Lower leg skin (tissue), 4 donors: ENCODE data around the gene KRTAP10-1. TPM values are rescaled to one million over a fixed set of nuclear protein-coding genes. Genes with fewer than 3 reads are reported as not detected.
"Not testable (repeated sequence)": the region's sequence is repeated elsewhere in the genome, so short reads cannot be mapped to it uniquely, and the experiment has no call there.

ENCODE experiments used
- DNase-seq, 2 donors: peaks; one replicate each; pipeline ENCODE4 v3.0.0-alpha.2; 2019; ENCODE audit warnings: low spot score in 2 of 2
- H3K4me3 ChIP-seq: fragments of 200-600 bp; sonication (generic); 2 replicates; pipeline ENCODE4 v1.5.1; 2017; ENCODE audit warnings: mild to moderate bottlenecking, low read depth; ENCODE audit not compliant: poor library complexity, severe bottlenecking
- CTCF ChIP-seq, 3 donors: fragments of 450-650 bp; IDR thresholded peaks; one replicate each; pipeline ENCODE4 v1.5.1; 2016; ENCODE audit warnings: antibody characterized with exemption in 3 of 3, mild to moderate bottlenecking in 3 of 3, moderate library complexity in 2 of 3
- POLR2A ChIP-seq, 2 donors: fragments of 450-650 bp; IDR thresholded peaks; one replicate each; pipeline ENCODE4 v1.6.1; 2016 to 2017; ENCODE audit warnings: antibody characterized with exemption in 2 of 2, mild to moderate bottlenecking in 1 of 2, moderate library complexity in 1 of 2
- WGBS, 2 donors: methylation state at CpG; one replicate each; pipeline ENCODE4 v1.1.5; 2018; 5-methylcytosine and 5-hydroxymethylcytosine counted together
- intact Hi-C: fragments of 100-400 bp; cut with DNase I; formaldehyde crosslinking; loops from one replicate; pipeline ENCODE4 v1.15.0; 2023; ENCODE audit warnings: low total_unique reads
- total RNA-seq, 4 donors: library from RNA; depleted of rRNA; stranded (reverse); fragments of >200 nt; gene quantifications; one replicate each; pipeline ENCODE4 v1.1.0, GENCODE V29; 2016

The KRTAP10-1 gene
- total RNA-seq, 4 donors from 2014 or later, result 3.0 TPM; not detected in 3

GRCh38 chr21:44567481-44568171 is 27.6 kb upstream of the KRTAP10-1 start:
- peak in 1 of 2 donors; percentile 46 for DNase-seq
- 91 to 92% methylated on average over 18 of the region's 18 CpGs for WGBS, 2 donors
- intact Hi-C loops, result no loop called here
- H3K4me3 ChIP-seq, result no peak overlapping the region
- no peak for TF ChIP-seq CTCF (IDR thresholded peaks at IDR 0.05)
- no peak for TF ChIP-seq POLR2A (IDR thresholded peaks at IDR 0.05)

- TF ChIP-seq POLR2A (IDR thresholded peaks at IDR 0.05) (no peak), CTCF (IDR thresholded peaks at IDR 0.05) (no peak)
- intact Hi-C loops, result no loop called here
- no peak overlapping the region for H3K4me3 ChIP-seq
- 38 to 50% methylated on average over 1 of the region's 1 CpG for WGBS, 2 donors
- no peak for DNase-seq
These were observed 26.4 kb upstream of the KRTAP10-1 start for GRCh38 chr21:44566403-44566802.

DNA sequence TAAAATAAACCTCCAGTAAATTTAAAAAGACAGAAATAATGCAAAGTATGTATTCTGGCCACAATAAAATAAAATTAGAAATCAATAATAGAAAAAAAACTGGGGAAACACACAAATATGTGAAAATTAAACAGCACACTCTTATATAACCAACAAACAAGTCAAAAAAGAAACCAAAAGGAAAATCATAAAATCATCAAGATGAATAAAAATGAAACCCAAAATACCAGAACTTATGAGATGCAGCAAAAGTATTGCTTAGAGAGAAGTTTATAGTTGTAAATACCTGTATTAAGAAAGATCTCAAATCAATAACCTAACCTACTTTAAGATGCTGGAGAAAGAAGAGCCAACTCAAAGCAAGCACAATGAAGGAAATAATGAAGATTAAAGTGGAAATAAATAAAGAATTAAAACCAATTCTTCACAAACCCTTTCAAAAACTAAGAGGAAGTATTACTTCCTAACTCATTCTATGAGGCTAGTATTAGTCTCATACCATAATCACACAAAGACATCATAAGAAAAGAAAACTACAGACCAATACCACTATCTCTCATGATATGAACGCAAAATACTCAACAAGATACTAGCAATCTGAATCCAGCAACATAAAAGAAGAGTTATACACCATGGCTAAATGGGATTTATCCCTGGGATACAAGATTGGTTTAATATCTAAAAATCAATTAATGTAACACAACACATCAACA is 25.0 kb upstream of the KRTAP10-1 start:
- DNase-seq, result no peak
- 79 to 80% methylated on average over 1 of the region's 1 CpG for WGBS, 2 donors
- H3K4me3 ChIP-seq, result no peak overlapping the region
- intact Hi-C loops, result no loop called here
- TF ChIP-seq CTCF (IDR thresholded peaks at IDR 0.05), result no peak
- TF ChIP-seq POLR2A (IDR thresholded peaks at IDR 0.05), result no peak

- intact Hi-C loops, result no loop called here
- DNase-seq, result no peak
- 97 to 100% methylated on average over 1 of the region's 1 CpG for WGBS, 2 donors
- TF ChIP-seq POLR2A (IDR thresholded peaks at IDR 0.05), result no peak
- TF ChIP-seq CTCF (IDR thresholded peaks at IDR 0.05), result no peak
- H3K4me3 ChIP-seq, result no peak overlapping the region
These were observed 24.1 kb upstream of the KRTAP10-1 start for GRCh38 chr21:44564099-44564498.

DNA sequence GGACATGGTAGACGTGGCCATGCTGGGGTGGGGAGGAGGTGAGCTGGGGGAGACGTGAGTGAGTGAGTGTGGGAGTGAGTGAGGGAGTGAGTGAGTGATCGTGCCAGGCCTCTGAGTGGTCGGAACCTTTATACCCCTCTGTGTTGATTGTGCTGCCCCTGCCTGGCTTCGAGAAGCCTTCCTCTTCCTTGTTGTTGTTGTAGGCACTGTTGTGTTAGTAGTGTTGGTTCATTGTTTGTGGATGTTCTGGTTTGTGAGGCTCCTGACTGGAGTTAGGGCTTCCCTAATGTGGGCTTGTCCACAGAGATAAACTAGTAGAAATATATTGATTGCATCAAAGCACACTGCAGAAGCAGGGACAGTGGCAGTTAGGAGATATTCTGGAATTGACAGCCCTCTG is 18.7 kb upstream of the KRTAP10-1 start, which contains the start of gene KRTAP10-3:
Gene KRTAP10-3 (minus strand): TSS at position 101 of the 400 bp plus-strand sequence. CDS start 80 bp downstream, at position 21.
- no peak for TF ChIP-seq CTCF (IDR thresholded peaks at IDR 0.05)
- TF ChIP-seq POLR2A (IDR thresholded peaks at IDR 0.05), result no peak
- DNase-seq, result no peak
- WGBS, 2 donors, result 71 to 77% methylated on average over 5 of the region's 5 CpGs
- H3K4me3 ChIP-seq, result no peak within 1 kb of the TSS
- intact Hi-C loops, result no loop called here

DNA sequence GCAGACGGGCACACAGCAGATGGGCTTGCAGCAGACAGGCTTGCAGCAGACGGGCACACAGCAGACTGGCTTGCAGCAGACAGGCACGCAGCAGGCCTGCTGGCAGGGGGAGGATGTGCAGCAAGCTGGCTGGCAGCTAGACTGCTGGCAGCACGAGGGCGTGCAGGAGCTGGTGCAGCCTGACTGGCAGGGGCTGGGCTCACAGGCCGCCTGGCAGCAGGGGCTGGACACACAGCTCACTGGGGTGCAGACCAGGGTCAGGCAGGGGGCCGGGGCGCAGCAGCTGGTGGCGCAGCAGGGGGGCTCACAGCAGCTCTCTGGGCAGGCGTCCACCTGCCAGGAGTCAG is 18.3 kb upstream of the KRTAP10-1 start:
- intact Hi-C loops, H3K4me3 ChIP-seq: not testable (repeated sequence)
- 74 to 77% methylated on average over 10 of the region's 10 CpGs for WGBS, 2 donors
- DNase-seq, result peak in 1 of 2 donors; percentile 65
